GM20000 (cell line): Measurements from ENCODE around the gene ACOT12.

Source experiments
- DNase-seq: peaks from one replicate; pipeline ENCODE4 v3.0.0; 2012; ENCODE audit warnings: low spot score
- TF ChIP-seq, protein P1 (sequence below): IDR thresholded peaks from 2 replicates; pipeline ENCODE4 v1.5.1; 2012; ENCODE audit warnings: mild to moderate bottlenecking, control low read depth; ENCODE audit errors: extremely low read depth, missing control alignments

ACOT12 gene

GRCh38 chr5:81316571-81316970 lies 77.4 kb downstream of the ACOT12 start:
- TF ChIP-seq, protein P1, sequence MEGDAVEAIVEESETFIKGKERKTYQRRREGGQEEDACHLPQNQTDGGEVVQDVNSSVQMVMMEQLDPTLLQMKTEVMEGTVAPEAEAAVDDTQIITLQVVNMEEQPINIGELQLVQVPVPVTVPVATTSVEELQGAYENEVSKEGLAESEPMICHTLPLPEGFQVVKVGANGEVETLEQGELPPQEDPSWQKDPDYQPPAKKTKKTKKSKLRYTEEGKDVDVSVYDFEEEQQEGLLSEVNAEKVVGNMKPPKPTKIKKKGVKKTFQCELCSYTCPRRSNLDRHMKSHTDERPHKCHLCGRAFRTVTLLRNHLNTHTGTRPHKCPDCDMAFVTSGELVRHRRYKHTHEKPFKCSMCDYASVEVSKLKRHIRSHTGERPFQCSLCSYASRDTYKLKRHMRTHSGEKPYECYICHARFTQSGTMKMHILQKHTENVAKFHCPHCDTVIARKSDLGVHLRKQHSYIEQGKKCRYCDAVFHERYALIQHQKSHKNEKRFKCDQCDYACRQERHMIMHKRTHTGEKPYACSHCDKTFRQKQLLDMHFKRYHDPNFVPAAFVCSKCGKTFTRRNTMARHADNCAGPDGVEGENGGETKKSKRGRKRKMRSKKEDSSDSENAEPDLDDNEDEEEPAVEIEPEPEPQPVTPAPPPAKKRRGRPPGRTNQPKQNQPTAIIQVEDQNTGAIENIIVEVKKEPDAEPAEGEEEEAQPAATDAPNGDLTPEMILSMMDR, result no peak
- DNase-seq, result no peak

- no peak for DNase-seq
- TF ChIP-seq, protein P1, result no peak
Observed at GRCh38 chr5:81315830-81316229, 78.1 kb downstream of the ACOT12 start.

DNA sequence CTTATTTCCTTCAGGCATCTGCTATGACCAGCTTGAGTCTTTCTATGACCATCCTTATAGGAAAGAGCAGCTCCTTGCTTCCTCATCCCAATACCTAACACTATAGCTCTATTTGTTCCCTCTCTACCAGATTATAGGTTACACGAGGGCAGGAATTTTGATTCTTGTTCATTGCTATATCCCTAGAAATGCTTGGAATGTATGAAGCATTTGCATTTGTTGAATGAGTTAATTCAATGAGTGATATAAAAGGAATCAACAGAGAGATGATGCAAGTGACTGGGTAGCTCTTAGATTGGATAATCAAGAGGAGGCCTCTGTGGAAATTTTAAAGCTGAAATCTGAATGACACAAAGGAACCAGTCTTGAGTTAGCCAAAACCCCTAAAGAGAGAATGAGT lies 78.6 kb downstream of the ACOT12 start:
- TF ChIP-seq, protein P1, result no peak
- DNase-seq, result no peak

DNA sequence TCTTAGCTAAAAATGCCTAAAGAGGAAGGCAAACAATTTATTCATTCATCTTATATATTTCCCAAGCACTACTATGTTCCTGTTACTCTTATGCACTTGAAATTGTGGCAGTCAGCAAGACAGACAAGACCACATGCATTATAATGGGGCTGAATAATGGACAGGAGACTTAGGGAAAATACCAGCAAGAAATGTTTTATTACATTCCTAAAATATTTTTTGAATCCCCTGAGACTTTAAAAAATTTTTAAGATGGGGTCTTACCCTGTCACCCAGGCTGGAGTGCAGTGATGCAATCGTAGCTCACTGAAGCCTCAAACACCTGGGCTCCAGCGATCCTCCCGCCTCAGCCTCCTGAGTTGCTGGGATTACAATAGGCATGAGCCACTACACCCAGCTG lies 79.4 kb downstream of the ACOT12 start:
- TF ChIP-seq, protein P1, result no peak
- DNase-seq, result no peak

GRCh38 chr5:81313686-81314085 lies 80.2 kb downstream of the ACOT12 start:
- TF ChIP-seq, protein P1, result no peak
- DNase-seq, result no peak

DNA sequence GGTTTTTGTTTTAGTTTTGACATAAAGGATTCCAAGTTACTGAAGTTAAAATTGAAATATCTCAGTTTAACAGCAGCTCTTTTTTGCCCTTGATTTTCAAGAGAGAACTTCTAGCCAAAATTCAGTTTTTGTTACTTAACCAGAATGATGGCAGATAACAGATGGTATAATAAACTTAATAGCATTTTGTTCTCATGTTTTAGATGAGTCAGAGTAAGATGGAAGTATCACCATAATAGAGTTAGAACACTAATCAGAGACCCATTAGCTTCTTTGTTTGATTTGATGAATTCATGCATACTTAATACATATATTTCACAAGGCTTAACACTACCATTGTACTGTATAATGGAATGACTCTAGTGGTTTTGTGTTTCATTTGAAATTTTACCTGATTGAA lies 80.7 kb downstream of the ACOT12 start:
- TF ChIP-seq, protein P1, result no peak
- DNase-seq, result no peak

- TF ChIP-seq, protein P1, result no peak
- no peak for DNase-seq
Observed at GRCh38 chr5:81310402-81311063, 83.4 kb downstream of the ACOT12 start.
